B cell (primary cell): Measurements from ENCODE around the gene AIG1. TPM values are rescaled to one million over a fixed set of nuclear protein-coding genes. Genes with fewer than 3 reads are reported as not detected.

ENCODE experiments used
- ATAC-seq: fragments of 200-7000 bp; cut with Tn5 transposase; one replicate; pipeline ENCODE4 v1.10.0; 2021; ENCODE audit warnings: low read depth, mild to moderate bottlenecking, moderate number of reproducible peaks, moderate library complexity
- CTCF ChIA-PET: fragments of 350-600 bp; sonication (Branson Sonifier 250); formaldehyde crosslinking; loops from one replicate; lab custom pipeline; 2021; ENCODE audit warnings: antibody characterized with exemption, inconsistent platforms; lab: Charles Lee
- POLR2A ChIA-PET: fragments of 350-600 bp; sonication (Branson Sonifier 250); formaldehyde crosslinking; loops from one replicate; lab custom pipeline; 2021; ENCODE audit warnings: antibody characterized with exemption; lab: Charles Lee
- DNase-seq: peaks from one replicate; pipeline ENCODE4 v3.0.0; 2013
- H2AFZ ChIP-seq: 2 replicates; pipeline ENCODE4 v1.6.1; 2012; ENCODE audit warnings: mild to moderate bottlenecking, low read depth, low read length; ENCODE audit not compliant: insufficient read depth, poor library complexity, severe bottlenecking
- H3K27ac ChIP-seq, 2 donors: 1 replicate in 1 of 2; 2 replicates in 1 of 2; pipeline ENCODE4 v1.5.1; 2012 to 2013; ENCODE audit warnings: low read length in 2 of 2, mild to moderate bottlenecking in 2 of 2, moderate library complexity in 1 of 2
- H3K27me3 ChIP-seq, 4 experiments: fragments of 200-600 bp in 1 of 4; sonication (generic) in 1 of 4; replicated peaks in 1 of 4; 1 replicate in 2 of 4; 2 replicates in 2 of 4; pipeline versions ENCODE4 v1.6.1 to v1.7.0; 2013 to 2016; ENCODE audit warnings: low read length in 3 of 4, mild to moderate bottlenecking in 2 of 4, mixed read lengths in 1 of 4, moderate library complexity in 1 of 4; ENCODE audit not compliant: insufficient read depth in 4 of 4, control insufficient read depth in 3 of 4; ENCODE audit errors: control extremely low read depth in 1 of 4
- H3K36me3 ChIP-seq, 2 experiments: replicated peaks in 1 of 2; 1 replicate in 1 of 2; 2 replicates in 1 of 2; pipeline versions ENCODE4 v1.6.1 to v1.7.1; 2013; ENCODE audit warnings: low read length in 1 of 2; ENCODE audit not compliant: insufficient read depth in 2 of 2, control insufficient read depth in 1 of 2; ENCODE audit errors: control extremely low read depth in 1 of 2, extremely low read depth in 1 of 2
- H3K4me1 ChIP-seq, 2 donors: fragments of 200-600 bp in 1 of 2; sonication (generic) in 1 of 2; 1 replicate in 1 of 2; 2 replicates in 1 of 2; pipeline versions ENCODE4 v1.5.1 to v1.6.1; 2013 to 2017; ENCODE audit warnings: low read length in 2 of 2; ENCODE audit not compliant: control insufficient read depth in 2 of 2, insufficient read depth in 2 of 2
- H3K4me2 ChIP-seq: replicated peaks from 2 replicates; pipeline ENCODE3; 2012; ENCODE audit warnings: mild to moderate bottlenecking, low read depth, low read length; ENCODE audit not compliant: poor library complexity, severe bottlenecking
- H3K4me3 ChIP-seq, 5 experiments: fragments of 200-600 bp in 1 of 5; sonication (generic) in 1 of 5; 1 replicate in 3 of 5; 2 replicates in 2 of 5; pipeline versions ENCODE4 v1.5.1 to v1.7.0; 2011 to 2016; ENCODE audit warnings: low read length in 4 of 5, mild to moderate bottlenecking in 4 of 5, low read depth in 2 of 5, control low read depth in 1 of 5, moderate library complexity in 1 of 5; ENCODE audit not compliant: insufficient read depth in 1 of 5; ENCODE audit errors: control extremely low read depth in 1 of 5, extremely low read depth in 1 of 5
- H3K79me2 ChIP-seq: fragments of 200-600 bp; sonication (generic); one replicate; pipeline ENCODE4 v1.6.0; 2016; ENCODE audit warnings: low read length; ENCODE audit not compliant: control insufficient read depth, insufficient read depth
- H3K9ac ChIP-seq: fragments of 200-600 bp; sonication (generic); 2 replicates; pipeline ENCODE4 v1.6.1; 2017; ENCODE audit warnings: mild to moderate bottlenecking, low read length, moderate library complexity
- H3K9me3 ChIP-seq, 3 donors: one replicate each; pipeline versions ENCODE4 v1.6.1 to v1.7.1; 2013; ENCODE audit warnings: low read length in 2 of 3; ENCODE audit not compliant: control insufficient read depth in 2 of 3, insufficient read depth in 1 of 3; ENCODE audit errors: control extremely low read depth in 1 of 3
- H4K20me1 ChIP-seq: 2 replicates; pipeline ENCODE4 v1.6.0; 2012; ENCODE audit warnings: mild to moderate bottlenecking, low read length; ENCODE audit not compliant: insufficient read depth, control insufficient read depth, poor library complexity, severe bottlenecking
- H3K27ac Mint-ChIP-seq: one replicate; pipeline ENCODE4 v1.8.0; 2021; ENCODE audit warnings: mixed read lengths
- H3K27me3 Mint-ChIP-seq: one replicate; pipeline ENCODE4 v1.8.0; 2021; ENCODE audit warnings: mixed read lengths
- H3K4me1 Mint-ChIP-seq: one replicate; pipeline ENCODE4 v1.8.0; 2021; ENCODE audit warnings: mixed read lengths
- H3K4me3 Mint-ChIP-seq: one replicate; pipeline ENCODE4 v1.8.0; 2021; ENCODE audit warnings: mixed read lengths
- H3K9me3 Mint-ChIP-seq: one replicate; pipeline ENCODE4 v1.8.0; 2022; ENCODE audit warnings: mixed read lengths; ENCODE audit not compliant: insufficient read depth
- EZH2 ChIP-seq: IDR thresholded peaks from 2 replicates; pipeline ENCODE4 v1.6.1; 2012; ENCODE audit warnings: borderline replicate concordance, low read depth, mild to moderate bottlenecking, moderate library complexity, low read length; ENCODE audit not compliant: insufficient read depth, poor library complexity, severe bottlenecking
- WGBS: methylation state at CpG from one replicate; pipeline ENCODE4 v1.1.5; 2013; ENCODE audit warnings: missing lambda C conversion rate; ENCODE audit not compliant: insufficient coverage; 5-methylcytosine and 5-hydroxymethylcytosine counted together
- intact Hi-C: fragments of 100-400 bp; cut with micrococcal nuclease; formaldehyde crosslinking; loops from one replicate; pipeline ENCODE4 v1.10.0; 2022
- polyA plus RNA-seq: library from polyadenylated mRNA; depleted of rRNA; stranded (reverse); fragments of >200 nt; gene quantifications from 2 replicates; pipeline ENCODE4 v1.2.3, GENCODE V29; 2012
- total RNA-seq, 2 donors: library from RNA; stranded (reverse); fragments of 120-200 nt in 1 of 2; gene quantifications; 1 replicate in 1 of 2; 2 replicates in 1 of 2; pipeline versions ENCODE4 v1.2.3 to v1.2.4, GENCODE V29; 2013 to 2022
- TF ChIP-seq, protein P1 (sequence below): fragments of 200-600 bp; IDR thresholded peaks from one replicate; pipeline ENCODE4 v1.8.0; 2022; ENCODE audit warnings: antibody characterized with exemption, mild to moderate bottlenecking

AIG1 gene
- total and polyA plus RNA-seq, 2 donors (not counting 1 experiment from before 2014, with no cell fraction given), result 7.0 to 9.0 TPM

DNA sequence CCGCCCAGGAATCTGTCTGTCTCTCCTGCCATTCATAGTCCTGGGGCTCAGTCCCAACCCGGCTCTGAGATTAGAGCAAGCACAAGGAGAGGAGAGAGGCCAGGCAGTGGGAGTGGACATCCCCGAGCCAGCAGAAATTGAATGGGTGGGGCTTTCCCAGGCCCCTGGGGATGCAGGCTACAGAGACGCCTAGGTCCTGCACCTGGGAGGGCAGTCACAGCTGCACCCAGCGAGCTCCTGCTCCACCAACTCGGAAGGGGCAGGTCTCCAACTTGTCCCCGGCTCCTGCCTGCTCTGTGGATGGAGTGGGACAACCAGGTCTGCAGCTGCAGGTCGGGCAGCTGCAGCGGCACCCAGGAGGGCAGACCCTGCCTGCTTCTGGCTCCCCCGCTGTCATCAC, 11.1 kb upstream of the AIG1 start:
- Mint-ChIP-seq H3K9me3 (no peaks in the 10 kb centered on the region), H3K4me3 (no peak overlapping the region), H3K4me1 (no peaks in the 10 kb centered on the region), H3K27ac (no peak overlapping the region), H3K27me3 (peaks cover 37% of the 10 kb centered on the region)
- no peaks in the 10 kb centered on the region for H4K20me1 ChIP-seq
- no peak overlapping the region for H2AFZ ChIP-seq
- H3K4me1 ChIP-seq, result no peaks in the 10 kb centered on the region
- H3K9ac ChIP-seq, result no peak overlapping the region
- no peaks in the 10 kb centered on the region for H3K36me3 ChIP-seq
- H3K27ac ChIP-seq, result no peak overlapping the region
- no peaks in the 10 kb centered on the region for H3K79me2 ChIP-seq
- no peak overlapping the region for H3K4me3 ChIP-seq
- no peak for TF ChIP-seq EZH2
- TF ChIP-seq, protein P1, sequence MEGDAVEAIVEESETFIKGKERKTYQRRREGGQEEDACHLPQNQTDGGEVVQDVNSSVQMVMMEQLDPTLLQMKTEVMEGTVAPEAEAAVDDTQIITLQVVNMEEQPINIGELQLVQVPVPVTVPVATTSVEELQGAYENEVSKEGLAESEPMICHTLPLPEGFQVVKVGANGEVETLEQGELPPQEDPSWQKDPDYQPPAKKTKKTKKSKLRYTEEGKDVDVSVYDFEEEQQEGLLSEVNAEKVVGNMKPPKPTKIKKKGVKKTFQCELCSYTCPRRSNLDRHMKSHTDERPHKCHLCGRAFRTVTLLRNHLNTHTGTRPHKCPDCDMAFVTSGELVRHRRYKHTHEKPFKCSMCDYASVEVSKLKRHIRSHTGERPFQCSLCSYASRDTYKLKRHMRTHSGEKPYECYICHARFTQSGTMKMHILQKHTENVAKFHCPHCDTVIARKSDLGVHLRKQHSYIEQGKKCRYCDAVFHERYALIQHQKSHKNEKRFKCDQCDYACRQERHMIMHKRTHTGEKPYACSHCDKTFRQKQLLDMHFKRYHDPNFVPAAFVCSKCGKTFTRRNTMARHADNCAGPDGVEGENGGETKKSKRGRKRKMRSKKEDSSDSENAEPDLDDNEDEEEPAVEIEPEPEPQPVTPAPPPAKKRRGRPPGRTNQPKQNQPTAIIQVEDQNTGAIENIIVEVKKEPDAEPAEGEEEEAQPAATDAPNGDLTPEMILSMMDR, result no peak
- peaks cover 0 to 10% (median 5%) of the 10 kb centered on the region in 4 experiments for H3K27me3 ChIP-seq
- ChIA-PET POLR2A (no interaction called here), CTCF (interaction anchor here (1.4 kb wide), 1 partner anchor 10 kb away, joined by 3 read pairs; no protein-coding TSS in a partner anchor)
- H3K9me3 ChIP-seq, result peaks cover 0 to 8% (median 0%) of the 10 kb centered on the region in 3 donors
- no peak for DNase-seq
- no peak overlapping the region for H3K4me2 ChIP-seq
- ATAC-seq, result no peak
- 92% methylated on average over 9 of the region's 10 CpGs for WGBS
- intact Hi-C loops, result no loop called here

DNA sequence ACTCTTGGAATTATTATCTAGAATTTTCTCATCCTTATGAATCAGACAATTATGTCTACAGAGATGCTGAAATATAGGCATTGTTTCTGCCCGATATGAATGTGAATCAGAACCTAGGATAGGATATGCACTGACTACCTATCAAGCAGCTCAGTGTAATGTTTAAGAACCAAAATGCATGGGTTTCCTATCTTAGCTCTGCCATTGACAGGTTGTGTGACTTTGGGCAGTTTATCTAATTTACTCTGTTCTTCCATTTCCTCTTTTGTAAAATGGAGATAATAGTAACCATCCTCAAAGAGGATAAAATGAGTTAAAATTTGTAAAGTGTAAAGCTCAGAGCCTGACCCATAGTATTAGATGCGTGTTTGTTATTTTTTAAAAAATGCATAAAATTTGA, 10.2 kb upstream of the AIG1 start:
- Mint-ChIP-seq H3K27ac (no peak overlapping the region), H3K4me1 (no peaks in the 10 kb centered on the region), H3K9me3 (no peaks in the 10 kb centered on the region), H3K4me3 (no peak overlapping the region), H3K27me3 (peaks cover 31% of the 10 kb centered on the region)
- Histone ChIP-seq H3K4me3 (no peak overlapping the region), H2AFZ (no peak overlapping the region), H3K27ac (no peak overlapping the region), H3K4me2 (no peak overlapping the region), H3K9me3 (peaks cover 0 to 8% (median 0%) of the 10 kb centered on the region in 3 donors), H3K79me2 (no peaks in the 10 kb centered on the region), H3K9ac (no peak overlapping the region), H3K4me1 (no peaks in the 10 kb centered on the region), H3K27me3 (peaks cover 0 to 10% (median 3%) of the 10 kb centered on the region in 4 experiments), H3K36me3 (no peaks in the 10 kb centered on the region), H4K20me1 (no peaks in the 10 kb centered on the region)
- no peak for DNase-seq
- TF ChIP-seq, protein P1, result no peak
- TF ChIP-seq EZH2, result no peak
- CTCF ChIA-PET, result interaction anchor here (1.4 kb wide), 1 partner anchor 9 kb away, joined by 3 read pairs; no protein-coding TSS in a partner anchor
- no CpG with 5 or more reads among the region's 2 CpGs for WGBS
- intact Hi-C loops, result no loop called here
- ATAC-seq, result no peak
- POLR2A ChIA-PET, result no interaction called here
